HFF-Myc (cell line): ENCODE measurements around the gene MIB2.

Source experiments
- DNase-seq: peaks from one replicate; pipeline ENCODE4 v3.0.0-alpha.2; 2011; ENCODE audit warnings: low read depth; ENCODE audit errors: extremely low read depth
- H3K4me3 ChIP-seq: replicated peaks from 2 replicates; pipeline ENCODE4 v1.5.1; 2011; ENCODE audit warnings: low read depth, mild to moderate bottlenecking, control low read depth, low read length
- CTCF ChIP-seq: IDR thresholded peaks from 2 replicates; pipeline ENCODE4 v1.5.1; 2012; ENCODE audit warnings: mild to moderate bottlenecking, low read depth, low read length, control low read depth; ENCODE audit errors: missing control alignments

The MIB2 gene

GRCh38 chr1:1599030-1599934 lies 16.0 kb upstream of the MIB2 start:
- H3K4me3 ChIP-seq: 0 out of 2 replicates have a peak overlapping the region, but pooled peaks have one; percentile 11
- no peak for DNase-seq
- TF ChIP-seq CTCF: no peak

GRCh38 chr1:1599935-1600860 lies 15.1 kb upstream of the MIB2 start, which contains the start of gene FNDC10:
Gene FNDC10, minus strand, starts transcription at chr1:1600135. Its CDS starts 120 bp downstream, at chr1:1600015.
- H3K4me3 ChIP-seq: peak within 1 kb of the TSS; percentile 20; the same call in 1 of the 2 replicates
- no peak for DNase-seq
- TF ChIP-seq CTCF: no peak

DNA sequence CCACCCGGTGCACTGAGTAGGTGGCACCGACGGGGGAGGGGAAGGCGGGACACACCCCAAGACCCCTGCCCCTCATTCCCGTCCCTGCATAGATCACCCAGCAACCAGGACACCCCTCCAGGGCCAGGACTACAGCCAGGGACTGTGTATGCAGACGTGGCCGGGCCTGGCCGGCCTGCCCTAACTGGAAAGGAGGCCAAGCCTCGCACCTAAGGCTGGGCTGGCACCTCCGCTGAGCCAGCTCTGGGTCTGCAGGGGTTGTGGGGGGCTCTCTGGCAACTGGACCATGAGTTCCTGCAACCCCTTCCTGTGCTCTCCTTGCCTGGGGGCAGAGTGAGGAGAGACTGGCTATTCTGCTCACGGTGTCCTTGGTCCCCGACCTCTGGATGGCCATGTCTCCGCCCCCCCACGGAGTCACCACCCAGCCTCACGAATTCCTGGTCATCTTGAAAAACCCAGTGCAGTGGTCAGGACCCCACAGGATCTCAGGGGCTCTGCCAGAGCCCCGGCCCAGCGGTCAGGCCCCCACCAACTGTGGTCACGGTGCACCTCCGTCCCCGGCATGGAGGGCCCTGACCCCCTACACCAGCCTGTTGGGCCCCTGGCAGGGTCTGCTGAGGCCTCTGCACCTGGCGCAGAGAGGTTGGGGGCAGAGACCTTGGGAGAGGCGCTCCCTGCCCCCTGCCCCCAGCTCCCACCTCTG lies 14.3 kb upstream of the MIB2 start:
- DNase-seq: no peak
- TF ChIP-seq CTCF: no peak
- no peak overlapping the region for H3K4me3 ChIP-seq

DNA sequence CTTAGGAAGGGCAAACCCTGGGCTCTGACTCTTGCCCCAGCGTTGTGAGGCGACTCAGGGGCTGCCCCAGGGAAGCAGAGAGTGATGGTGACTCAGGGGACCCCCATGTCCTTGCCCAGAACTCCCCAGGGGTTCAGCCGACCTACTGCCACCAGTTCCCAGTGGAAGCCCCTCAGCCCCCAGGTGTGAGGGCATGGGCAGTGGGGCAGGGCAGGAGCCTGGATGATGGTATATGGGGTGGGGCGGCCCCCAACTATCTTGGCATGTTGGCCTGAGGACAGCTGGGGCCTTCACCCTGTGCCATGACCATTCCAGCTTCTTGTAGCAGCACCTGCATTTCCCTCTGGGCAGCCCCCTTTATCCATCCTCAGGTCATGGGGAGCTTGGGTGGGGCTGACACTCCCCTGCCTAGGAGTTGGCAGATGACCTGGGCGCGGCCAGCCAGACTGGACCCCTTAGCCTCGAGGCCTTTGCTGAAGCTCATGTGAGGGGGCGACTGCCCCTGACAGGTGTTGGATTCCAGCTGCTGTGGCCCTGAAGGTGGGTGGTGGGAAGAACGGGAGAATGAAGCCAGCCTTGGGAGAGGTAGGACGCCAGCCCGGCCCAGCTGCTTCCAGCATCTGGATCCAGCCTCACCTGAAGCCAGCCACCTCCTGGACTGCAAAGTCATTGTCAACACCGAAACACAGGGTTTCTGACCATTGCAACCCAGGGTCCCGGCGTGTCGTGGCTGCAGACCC lies 13.6 kb upstream of the MIB2 start:
- no peak for TF ChIP-seq CTCF
- no peak for DNase-seq
- no peak overlapping the region for H3K4me3 ChIP-seq

GRCh38 chr1:1602304-1602967 lies 12.9 kb upstream of the MIB2 start:
- no peak for TF ChIP-seq CTCF
- no peak for DNase-seq
- H3K4me3 ChIP-seq: no peak overlapping the region
